Activated B cell treated with CpG ODN at 0.5 μM for 24 hours (primary cell): ENCODE data around the gene RTP3. TPM values are rescaled to one million over a fixed set of nuclear protein-coding genes. Genes with fewer than 3 reads are reported as not detected.

Experiments
- ATAC-seq: fragments of 200-7000 bp; cut with Tn5 transposase; one replicate; pipeline ENCODE4 v1.10.0; 2021; ENCODE audit warnings: low read depth, mild to moderate bottlenecking, moderate library complexity
- CTCF ChIA-PET: fragments of 350-600 bp; sonication (Branson Sonifier 250); formaldehyde crosslinking; loops from one replicate; lab custom pipeline; 2021; ENCODE audit warnings: antibody characterized with exemption; lab: Charles Lee
- POLR2A ChIA-PET: fragments of 350-600 bp; sonication (Branson Sonifier 250); formaldehyde crosslinking; loops from one replicate; lab custom pipeline; 2021; ENCODE audit warnings: antibody characterized with exemption; lab: Charles Lee
- DNase-seq: peaks from one replicate; pipeline ENCODE4 v3.0.0; 2022
- H3K27ac Mint-ChIP-seq: one replicate; pipeline ENCODE4 v1.8.0; 2020; ENCODE audit warnings: mixed read lengths
- H3K27me3 Mint-ChIP-seq: one replicate; pipeline ENCODE4 v1.8.0; 2021; ENCODE audit warnings: mixed read lengths
- H3K36me3 Mint-ChIP-seq: one replicate; pipeline ENCODE4 v1.8.0; 2021; ENCODE audit warnings: low read depth, mixed read lengths
- H3K4me1 Mint-ChIP-seq: one replicate; pipeline ENCODE4 v1.8.0; 2021; ENCODE audit warnings: mixed read lengths
- H3K4me3 Mint-ChIP-seq: one replicate; pipeline ENCODE4 v1.8.0; 2020; ENCODE audit warnings: mild to moderate bottlenecking, mixed read lengths
- H3K9me3 Mint-ChIP-seq: one replicate; pipeline ENCODE4 v1.8.0; 2020; ENCODE audit warnings: mixed read lengths
- intact Hi-C: fragments of 100-400 bp; cut with micrococcal nuclease; formaldehyde crosslinking; loops from one replicate; pipeline ENCODE4 v1.15.1; 2024
- total RNA-seq: library from RNA; stranded (reverse); gene quantifications from 2 replicates; pipeline ENCODE4 v1.2.3, GENCODE V29; 2022
- TF ChIP-seq, protein P1 (sequence below): fragments of 200-600 bp; IDR thresholded peaks from one replicate; pipeline ENCODE4 v1.8.0; 2022; ENCODE audit warnings: antibody characterized with exemption, mild to moderate bottlenecking

Gene RTP3
- total RNA-seq, 1 donor from 2014 or later: not detected

DNA sequence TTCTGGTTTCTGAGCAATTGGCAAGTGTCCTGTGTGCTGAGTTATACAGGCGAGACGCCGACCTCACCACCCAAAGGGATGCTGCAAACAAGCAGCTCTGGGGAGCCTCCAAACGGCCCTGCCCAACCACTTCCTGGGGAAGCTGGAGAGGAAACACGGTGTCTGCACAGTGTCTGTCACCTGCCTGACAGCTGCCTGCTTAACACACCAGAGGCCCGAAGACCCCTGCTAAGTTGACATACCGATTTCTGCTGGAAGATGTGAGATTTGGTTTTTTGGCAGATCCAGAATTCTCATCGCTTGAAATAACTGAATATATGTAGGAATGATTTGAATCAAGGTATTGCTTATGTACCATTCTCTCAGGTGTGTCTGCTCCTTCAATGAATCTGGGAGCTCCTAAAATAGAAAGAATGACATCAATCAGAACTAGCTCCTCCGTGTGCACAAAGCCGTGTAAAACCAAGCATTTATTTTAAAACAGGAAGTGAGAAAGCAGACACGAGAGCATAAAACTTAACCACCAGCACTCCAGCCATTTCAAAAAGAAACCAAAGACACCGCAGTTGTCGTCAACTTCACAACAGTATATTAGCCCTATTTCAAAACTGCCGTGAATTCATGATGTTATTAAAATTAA, 41.1 kb downstream of the RTP3 start:
- CTCF ChIA-PET: interaction anchor here (1.1 to 6.8 kb wide), 7 partner anchors 13 to 91 kb away, joined by 3 to 101 read pairs (median 5); no protein-coding TSS in a partner anchor
- intact Hi-C loops: loop anchor here (1.0 to 10.0 kb wide), 12 partner anchors 11 to 744 kb away; partner anchors contain the start of genes CCDC12, FYCO1, KIF9 and KLHL18
- TF ChIP-seq, protein P1, sequence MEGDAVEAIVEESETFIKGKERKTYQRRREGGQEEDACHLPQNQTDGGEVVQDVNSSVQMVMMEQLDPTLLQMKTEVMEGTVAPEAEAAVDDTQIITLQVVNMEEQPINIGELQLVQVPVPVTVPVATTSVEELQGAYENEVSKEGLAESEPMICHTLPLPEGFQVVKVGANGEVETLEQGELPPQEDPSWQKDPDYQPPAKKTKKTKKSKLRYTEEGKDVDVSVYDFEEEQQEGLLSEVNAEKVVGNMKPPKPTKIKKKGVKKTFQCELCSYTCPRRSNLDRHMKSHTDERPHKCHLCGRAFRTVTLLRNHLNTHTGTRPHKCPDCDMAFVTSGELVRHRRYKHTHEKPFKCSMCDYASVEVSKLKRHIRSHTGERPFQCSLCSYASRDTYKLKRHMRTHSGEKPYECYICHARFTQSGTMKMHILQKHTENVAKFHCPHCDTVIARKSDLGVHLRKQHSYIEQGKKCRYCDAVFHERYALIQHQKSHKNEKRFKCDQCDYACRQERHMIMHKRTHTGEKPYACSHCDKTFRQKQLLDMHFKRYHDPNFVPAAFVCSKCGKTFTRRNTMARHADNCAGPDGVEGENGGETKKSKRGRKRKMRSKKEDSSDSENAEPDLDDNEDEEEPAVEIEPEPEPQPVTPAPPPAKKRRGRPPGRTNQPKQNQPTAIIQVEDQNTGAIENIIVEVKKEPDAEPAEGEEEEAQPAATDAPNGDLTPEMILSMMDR: no peak
- Mint-ChIP-seq H3K9me3 (no peaks in the 10 kb centered on the region), H3K27ac (peak overlapping the region; percentile 90), H3K36me3 (no peaks in the 10 kb centered on the region), H3K4me3 (peak overlapping the region; percentile 65), H3K4me1 (peaks cover 71% of the 10 kb centered on the region), H3K27me3 (peaks cover 2% of the 10 kb centered on the region)
- DNase-seq (peak; percentile 70), ATAC-seq (peak; percentile 86)
- POLR2A ChIA-PET: interaction anchor here (0.5 to 3.2 kb wide), 19 partner anchors 8 to 822 kb away, joined by 3 to 23 read pairs (median 6); partner anchors contain the start of gene RTP3

DNA sequence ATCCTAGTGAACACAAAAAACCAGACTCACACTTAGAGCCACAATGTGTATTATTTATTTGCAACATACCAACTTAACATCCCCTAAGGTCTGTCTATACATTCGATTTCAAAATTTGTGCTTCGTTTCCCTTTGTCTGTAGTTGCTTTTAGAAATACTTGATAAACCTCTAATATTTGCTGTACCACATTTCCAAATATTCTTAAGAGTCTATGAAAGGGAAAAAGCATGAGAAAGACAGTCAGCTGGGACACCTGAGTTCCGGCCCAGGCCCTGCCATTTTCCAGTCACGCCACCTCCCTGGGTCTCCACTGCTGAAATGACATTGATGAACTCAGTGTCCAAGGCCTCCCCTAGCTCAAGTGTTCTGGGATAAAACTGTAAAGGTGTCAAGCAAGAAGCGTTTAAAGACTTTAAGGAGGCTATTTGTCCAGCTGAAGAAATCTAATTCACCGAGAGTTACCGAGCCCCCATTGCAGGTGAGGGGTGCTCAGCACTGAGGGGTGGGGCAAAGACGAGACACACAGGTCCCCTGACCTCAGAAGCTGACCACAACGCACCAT, 41.7 kb downstream of the RTP3 start:
- Mint-ChIP-seq H3K9me3 (no peaks in the 10 kb centered on the region), H3K4me1 (peaks cover 71% of the 10 kb centered on the region), H3K4me3 (peak overlapping the region; percentile 65), H3K27me3 (peaks cover 2% of the 10 kb centered on the region), H3K36me3 (no peaks in the 10 kb centered on the region), H3K27ac (peak overlapping the region; percentile 90)
- intact Hi-C loops: loop anchor here (1.0 to 10.0 kb wide), 12 partner anchors 11 to 743 kb away; partner anchors contain the start of genes CCDC12, FYCO1, KIF9 and KLHL18
- no peak for ATAC-seq
- ChIA-PET CTCF (interaction anchor here (1.2 to 6.8 kb wide), 5 partner anchors 19 to 90 kb away, joined by 4 to 101 read pairs (median 10); no protein-coding TSS in a partner anchor), POLR2A (interaction anchor here (0.5 to 3.2 kb wide), 15 partner anchors 8 to 821 kb away, joined by 3 to 23 read pairs (median 6); partner anchors contain the start of gene RTP3)
- TF ChIP-seq, protein P1: no peak
- no peak for DNase-seq

DNA sequence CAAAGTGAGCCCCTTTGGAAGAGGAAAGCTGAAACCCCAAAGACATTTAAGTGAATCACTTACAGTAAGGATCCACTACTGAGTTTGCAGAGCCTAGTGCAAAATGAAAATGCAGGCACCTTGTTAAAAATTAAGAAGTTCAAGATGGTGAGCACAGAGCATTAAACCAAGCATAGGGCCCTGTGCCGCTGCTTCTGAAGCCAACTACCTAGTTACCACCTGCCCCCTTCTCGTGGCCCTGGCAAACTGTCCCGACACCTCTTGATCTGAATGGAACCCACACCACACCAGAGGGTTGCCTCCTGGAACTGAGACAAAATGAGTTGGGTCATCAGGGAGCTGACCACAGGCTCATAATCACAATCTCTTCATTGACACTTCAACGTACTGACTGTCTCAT, 42.8 kb downstream of the RTP3 start:
- ChIA-PET CTCF (interaction anchor here (4.6 to 6.8 kb wide), 2 partner anchors 18 to 51 kb away, joined by 35 to 101 read pairs; no protein-coding TSS in a partner anchor), POLR2A (interaction anchor here (0.6 kb wide), 1 partner anchor 11 kb away, joined by 3 read pairs; no protein-coding TSS in a partner anchor)
- DNase-seq: no peak
- Mint-ChIP-seq H3K36me3 (no peaks in the 10 kb centered on the region), H3K9me3 (no peaks in the 10 kb centered on the region), H3K4me1 (peaks cover 73% of the 10 kb centered on the region), H3K27me3 (no peaks in the 10 kb centered on the region), H3K27ac (no peak overlapping the region), H3K4me3 (no peak overlapping the region)
- no peak for ATAC-seq
- intact Hi-C loops: no loop called here
- TF ChIP-seq, protein P1: no peak

DNA sequence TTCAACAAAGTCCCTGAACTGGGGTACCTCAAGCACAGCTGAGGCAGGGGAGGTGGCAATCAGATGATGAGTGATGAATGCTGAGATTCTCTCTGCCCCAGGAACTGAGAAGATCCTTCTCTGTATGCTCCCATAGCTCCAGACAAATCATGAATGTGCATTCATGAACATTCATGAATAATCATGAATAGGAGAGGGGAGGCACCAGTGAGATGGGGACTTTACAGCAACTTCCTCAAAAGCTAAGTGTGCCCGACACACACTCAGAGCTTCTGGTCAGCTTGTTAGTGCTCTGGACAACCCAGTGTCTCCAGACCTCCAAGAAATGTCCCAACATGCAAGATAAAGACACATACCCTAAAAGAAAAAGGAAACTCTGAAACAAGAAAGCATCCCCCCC, 44.1 kb downstream of the RTP3 start:
- H3K36me3 Mint-ChIP-seq: no peaks in the 10 kb centered on the region
- CTCF ChIA-PET: interaction anchor here (0.8 to 6.8 kb wide), 4 partner anchors 16 to 88 kb away, joined by 3 to 101 read pairs (median 10); no protein-coding TSS in a partner anchor
- TF ChIP-seq, protein P1: no peak
- ATAC-seq (no peak), DNase-seq (no peak)
- H3K9me3 Mint-ChIP-seq: no peaks in the 10 kb centered on the region
- H3K27ac Mint-ChIP-seq: no peak overlapping the region
- no peak overlapping the region for H3K4me3 Mint-ChIP-seq
- POLR2A ChIA-PET: interaction anchor here (0.6 to 1.6 kb wide), 5 partner anchors 9 to 53 kb away, joined by 3 to 5 read pairs (median 4); no protein-coding TSS in a partner anchor
- no peaks in the 10 kb centered on the region for H3K27me3 Mint-ChIP-seq
- intact Hi-C loops: no loop called here
- peaks cover 72% of the 10 kb centered on the region for H3K4me1 Mint-ChIP-seq
